Cardiac fibroblast (primary cell): Measurements from ENCODE around the gene KCNJ1.

Source experiments
- DNase-seq, 2 donors: peaks; one replicate each; pipeline versions ENCODE4 v3.0.0 to v3.0.0-alpha.2; 2010; ENCODE audit warnings: low read depth in 2 of 2
- H3K4me3 ChIP-seq, 2 donors: replicated peaks in 1 of 2; 1 replicate in 1 of 2; 2 replicates in 1 of 2; pipeline ENCODE4 v1.5.1; 2011; ENCODE audit warnings: low read depth in 2 of 2, low read length in 2 of 2, mild to moderate bottlenecking in 2 of 2, moderate library complexity in 1 of 2
- CTCF ChIP-seq: IDR thresholded peaks from one replicate; pipeline ENCODE4 v1.5.1; 2011; ENCODE audit warnings: low read depth, mild to moderate bottlenecking, low read length, inconsistent platforms

The KCNJ1 gene

GRCh38 chr11:128807909-128808308 is 59.2 kb downstream of the KCNJ1 start:
- H3K4me3 ChIP-seq: no peak overlapping the region
- DNase-seq: no peak
- TF ChIP-seq CTCF: no peak

- no peak overlapping the region for H3K4me3 ChIP-seq
- TF ChIP-seq CTCF: no peak
- DNase-seq: no peak
These were observed 60.4 kb downstream of the KCNJ1 start for GRCh38 chr11:128806506-128807261.

GRCh38 chr11:128804481-128804880 is 62.6 kb downstream of the KCNJ1 start:
- no peak overlapping the region for H3K4me3 ChIP-seq
- DNase-seq: peak; percentile 27 to 35
- TF ChIP-seq CTCF: no peak

- peak in 1 of 2 donors; percentile 37 for DNase-seq
- no peak for TF ChIP-seq CTCF
- no peak overlapping the region for H3K4me3 ChIP-seq
These were observed 63.4 kb downstream of the KCNJ1 start for GRCh38 chr11:128803449-128804245.

- no peak for TF ChIP-seq CTCF
- no peak for DNase-seq
These were observed 64.1 kb downstream of the KCNJ1 start for GRCh38 chr11:128803011-128803410.

GRCh38 chr11:128802358-128802981 is 64.6 kb downstream of the KCNJ1 start:
- TF ChIP-seq CTCF: peak; percentile 59
- peak; percentile 41 to 47 for DNase-seq
- no peak overlapping the region for H3K4me3 ChIP-seq

More at GRCh38 chr11:128803011-128803410, 64.1 kb downstream of the KCNJ1 start:
- H3K4me3 ChIP-seq: no peak overlapping the region
